Large intestine (tissue), 3 donors: ENCODE data around the gene RNF126. TPM values are rescaled to one million over a fixed set of nuclear protein-coding genes. Genes with fewer than 3 reads are reported as not detected.
"Not testable (repeated sequence)": the region's sequence is repeated elsewhere in the genome, so short reads cannot be mapped to it uniquely, and the experiment has no call there.

Source experiments
- DNase-seq, 2 donors: peaks; one replicate each; pipeline versions ENCODE4 v3.0.0 to v3.0.0-alpha.2; 2013
- H3K27ac ChIP-seq: one replicate; pipeline ENCODE4 v1.5.1; 2013; ENCODE audit warnings: low read length
- H3K27me3 ChIP-seq: 2 replicates; pipeline ENCODE4 v1.6.1; 2013; ENCODE audit warnings: low read length; ENCODE audit not compliant: control insufficient read depth, insufficient read depth
- H3K36me3 ChIP-seq: 2 replicates; pipeline ENCODE4 v1.6.1; 2013; ENCODE audit warnings: low read length; ENCODE audit not compliant: control insufficient read depth, insufficient read depth
- H3K4me1 ChIP-seq: one replicate; pipeline ENCODE4 v1.6.1; 2013; ENCODE audit warnings: low read length; ENCODE audit not compliant: control insufficient read depth, insufficient read depth
- H3K4me3 ChIP-seq: one replicate; pipeline ENCODE4 v1.5.1; 2013; ENCODE audit warnings: low read length
- H3K9me3 ChIP-seq: one replicate; pipeline ENCODE4 v1.6.1; 2013; ENCODE audit warnings: mild to moderate bottlenecking, low read depth, low read length, moderate library complexity; ENCODE audit not compliant: control insufficient read depth
- WGBS: methylation state at CpG from one replicate; pipeline ENCODE4 v1.1.5; 2013; ENCODE audit warnings: low lambda C conversion rate; ENCODE audit not compliant: insufficient coverage; 5-methylcytosine and 5-hydroxymethylcytosine counted together
- polyA plus RNA-seq: library from polyadenylated mRNA; unstranded; fragments of 120-200 nt; gene quantifications from one replicate; pipeline ENCODE4 v1.2.1, GENCODE V29; 2013

The RNF126 gene
- polyA plus RNA-seq, 1 donor, result 41.4 TPM

DNA sequence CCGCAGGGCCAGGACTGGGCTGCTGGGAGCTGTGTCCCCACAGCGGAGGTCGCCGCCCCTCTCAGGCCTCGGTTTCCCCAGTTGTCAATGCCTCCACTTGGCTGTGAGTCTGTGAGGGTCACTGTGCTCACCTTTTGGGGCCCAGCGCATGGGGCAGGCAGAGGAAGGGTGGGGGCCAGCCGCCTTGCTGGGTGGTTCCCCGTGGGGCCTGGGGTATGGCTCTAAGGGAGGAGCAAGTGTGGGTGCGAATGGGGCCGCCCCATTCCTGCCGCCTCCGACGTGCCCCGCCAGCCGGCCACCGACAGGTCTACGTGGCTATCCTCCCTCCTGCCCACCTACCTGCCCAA lies 24.1 kb downstream of the RNF126 start:
- no peak for DNase-seq
- Histone ChIP-seq H3K4me1 (peaks cover 17% of the 10 kb centered on the region), H3K27ac (no peak overlapping the region), H3K9me3 (peaks cover 13% of the 10 kb centered on the region), H3K27me3 (peaks cover 14% of the 10 kb centered on the region), H3K36me3 (peaks cover under 1% of the 10 kb centered on the region), H3K4me3 (no peak overlapping the region)
- no CpG with 5 or more reads among the region's 17 CpGs for WGBS

DNA sequence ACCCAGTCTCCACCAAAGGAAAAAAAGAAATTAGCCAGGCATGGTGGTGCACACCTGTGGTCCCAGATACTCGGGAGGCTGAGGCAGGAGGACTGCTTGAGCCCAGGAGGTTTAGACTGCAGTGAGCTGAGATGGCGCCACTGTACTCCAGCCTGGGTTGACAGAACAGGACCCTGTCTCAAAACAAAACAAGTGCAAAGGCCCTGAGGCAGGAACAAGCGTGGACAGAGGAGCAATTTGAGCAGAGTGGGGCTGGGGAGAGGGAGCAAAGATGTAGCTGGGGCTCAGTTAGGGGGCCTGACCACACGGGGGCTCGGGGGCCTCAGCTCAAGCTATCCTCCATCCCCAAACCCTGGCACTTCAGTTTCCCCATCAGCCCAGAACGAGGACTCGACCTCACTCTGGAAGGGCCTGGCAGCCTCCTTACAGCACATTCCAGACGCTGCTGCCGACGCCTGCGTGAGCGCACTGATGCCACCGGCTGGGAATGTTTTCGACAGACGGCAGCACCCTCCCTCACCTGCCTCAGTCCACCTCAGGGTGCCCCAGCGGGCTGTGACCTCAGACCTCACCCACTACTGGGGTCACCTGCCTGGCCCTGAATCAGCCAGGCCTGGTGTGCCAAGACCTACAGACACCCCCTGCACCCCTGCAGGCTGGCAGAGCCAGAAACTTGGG lies 27.9 kb downstream of the RNF126 start:
- Histone ChIP-seq H3K4me1 (peaks cover 29% of the 10 kb centered on the region), H3K9me3 (peaks cover 6% of the 10 kb centered on the region)

DNA sequence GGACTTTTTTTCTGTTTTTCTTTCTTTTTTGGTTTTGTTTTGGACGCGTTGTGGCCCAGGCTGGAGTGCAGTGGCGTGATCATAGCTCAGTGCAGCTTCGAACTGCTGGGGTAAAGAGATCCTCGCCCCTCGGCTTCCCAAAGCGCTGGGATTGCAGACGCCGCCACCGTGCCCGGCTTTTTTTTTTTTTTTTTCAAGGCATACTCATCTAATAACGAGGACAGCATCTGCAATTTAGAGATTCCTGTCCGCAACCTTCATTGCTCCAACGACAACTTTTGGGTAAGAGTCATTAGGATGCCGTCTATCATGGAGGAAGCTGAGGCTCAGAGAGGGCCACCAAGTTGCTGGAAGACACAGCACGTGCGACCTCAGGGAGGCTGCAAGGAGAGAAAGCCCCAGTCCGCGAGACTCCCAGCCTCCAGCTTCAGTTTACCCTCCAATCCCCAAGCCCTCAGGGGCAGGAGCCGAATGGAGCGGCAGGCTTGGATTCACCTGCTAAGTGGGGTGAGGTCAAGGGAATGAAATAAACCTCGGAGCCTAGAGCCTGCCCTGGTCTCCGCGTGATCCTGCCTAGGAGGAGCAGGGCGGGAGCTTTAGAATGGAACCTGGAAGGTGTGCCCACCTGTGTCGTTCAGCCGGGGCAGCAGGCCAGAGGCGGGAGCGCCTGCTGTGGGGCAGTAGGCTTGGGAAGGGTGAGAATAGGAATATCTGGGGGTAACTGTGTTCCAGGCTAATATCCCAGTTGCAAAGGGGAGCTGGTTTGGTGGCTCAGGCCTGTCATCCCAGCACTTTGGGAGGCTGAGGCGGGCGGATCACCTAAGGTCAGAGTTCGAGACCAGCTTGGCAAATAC lies 29.0 kb downstream of the RNF126 start:
- Histone ChIP-seq H3K36me3 (peaks cover 16% of the 10 kb centered on the region), H3K27me3 (peaks cover 12% of the 10 kb centered on the region), H3K4me1 (peaks cover 25% of the 10 kb centered on the region), H3K27ac (no peak overlapping the region), H3K9me3 (peaks cover 4% of the 10 kb centered on the region), H3K4me3 (peak overlapping the region; percentile 78)
- no CpG with 5 or more reads among the region's 32 CpGs for WGBS
- DNase-seq, result no peak

More for the DNA sequence above, 27.9 kb downstream of the RNF126 start:
- no CpG with 5 or more reads among the region's 16 CpGs for WGBS
- Histone ChIP-seq H3K27ac (no peak overlapping the region), H3K27me3 (peaks cover 14% of the 10 kb centered on the region), H3K36me3 (peaks cover 9% of the 10 kb centered on the region), H3K4me3 (no peak overlapping the region)
- no peak for DNase-seq

DNA sequence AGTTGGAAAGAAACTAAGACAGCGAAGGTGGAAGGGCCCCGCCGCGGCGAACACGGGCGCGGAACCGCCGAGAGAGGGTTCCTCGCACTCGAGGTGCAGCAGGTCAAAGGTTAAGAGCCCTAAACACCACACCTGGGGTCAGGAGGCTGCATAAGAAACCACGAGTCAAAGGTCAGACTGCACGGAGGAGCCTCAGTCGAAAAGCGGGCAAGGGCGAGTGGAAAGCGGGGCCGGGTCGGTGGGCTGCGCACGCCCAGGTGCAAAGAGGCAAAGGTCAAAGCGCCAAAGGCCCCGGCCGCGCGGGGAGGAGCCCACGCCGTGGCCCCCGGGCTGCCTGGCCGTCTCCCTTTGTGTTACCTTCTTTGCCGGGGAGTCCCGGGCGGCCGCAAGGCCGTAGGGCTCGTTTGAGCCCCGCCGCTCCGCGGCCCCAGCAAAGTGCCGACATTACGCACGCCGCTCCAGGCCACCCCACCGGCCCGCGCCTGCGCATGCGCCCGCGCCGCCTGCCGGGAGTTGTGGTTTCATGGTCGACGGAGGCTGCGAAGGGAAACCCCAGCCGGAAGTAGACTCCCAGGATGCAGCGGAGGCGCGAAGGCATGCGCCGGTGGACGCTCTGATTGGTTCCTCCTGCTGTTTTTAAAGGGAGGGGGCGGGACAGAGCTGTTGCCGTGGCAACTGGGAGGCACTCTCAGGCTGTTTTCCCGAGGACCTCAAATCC lies 29.8 kb downstream of the RNF126 start, which contains the start of gene POLRMT:
Gene POLRMT (minus strand): TSS at position 470 of the 718 bp plus-strand sequence. CDS start 25 bp downstream, at position 445.
- no CpG with 5 or more reads among the region's 67 CpGs for WGBS
- peak within 1 kb of the TSS; percentile 99 for H3K4me3 ChIP-seq
- peaks cover 17% of the 10 kb centered on the region for H3K4me1 ChIP-seq

DNA sequence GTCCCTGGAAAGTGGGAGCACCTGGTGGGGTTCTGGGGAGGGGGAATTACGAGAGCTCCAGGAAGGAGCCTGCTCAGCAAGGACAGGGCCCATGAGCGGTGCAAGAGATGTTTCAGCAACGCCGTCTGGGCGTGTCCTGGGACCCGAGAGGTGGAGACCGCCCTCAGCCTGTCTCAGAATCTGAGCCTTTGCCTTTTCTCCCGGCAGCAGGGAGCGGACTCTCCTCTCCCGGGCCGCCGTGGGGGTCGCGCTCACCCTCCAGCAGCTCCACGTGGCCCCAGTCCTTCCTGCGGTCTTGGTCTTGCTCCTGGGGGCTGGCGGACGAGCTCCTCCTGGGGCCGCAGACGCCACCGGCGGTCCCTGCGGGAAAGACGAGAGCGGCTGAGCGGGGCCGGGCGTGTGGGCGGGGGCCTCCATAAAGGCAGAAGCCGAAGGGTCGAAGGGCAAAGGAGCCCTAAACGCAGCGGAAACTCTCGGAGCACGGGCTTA lies 30.4 kb downstream of the RNF126 start:
- peak overlapping the region; percentile 96 for H3K27ac ChIP-seq
- H3K36me3 ChIP-seq, result peaks cover 29% of the 10 kb centered on the region
- peak; percentile 40 to 80 for DNase-seq
- H3K4me1 ChIP-seq, result peaks cover 17% of the 10 kb centered on the region
- H3K4me3 ChIP-seq, result peak overlapping the region; percentile 99
- peaks cover 2% of the 10 kb centered on the region for H3K27me3 ChIP-seq
- H3K9me3 ChIP-seq, result peaks cover 3% of the 10 kb centered on the region
- no CpG with 5 or more reads among the region's 35 CpGs for WGBS

More for the DNA sequence above, 29.8 kb downstream of the RNF126 start, which contains the start of gene POLRMT:
- peak within 1 kb of the TSS; percentile 96 for H3K27ac ChIP-seq
- peaks cover 4% of the 10 kb centered on the region for H3K27me3 ChIP-seq
- H3K36me3 ChIP-seq, result peaks cover 24% of the 10 kb centered on the region
- peak; percentile 98 to 99 for DNase-seq
- H3K9me3 ChIP-seq, result peaks cover 3% of the 10 kb centered on the region

DNA sequence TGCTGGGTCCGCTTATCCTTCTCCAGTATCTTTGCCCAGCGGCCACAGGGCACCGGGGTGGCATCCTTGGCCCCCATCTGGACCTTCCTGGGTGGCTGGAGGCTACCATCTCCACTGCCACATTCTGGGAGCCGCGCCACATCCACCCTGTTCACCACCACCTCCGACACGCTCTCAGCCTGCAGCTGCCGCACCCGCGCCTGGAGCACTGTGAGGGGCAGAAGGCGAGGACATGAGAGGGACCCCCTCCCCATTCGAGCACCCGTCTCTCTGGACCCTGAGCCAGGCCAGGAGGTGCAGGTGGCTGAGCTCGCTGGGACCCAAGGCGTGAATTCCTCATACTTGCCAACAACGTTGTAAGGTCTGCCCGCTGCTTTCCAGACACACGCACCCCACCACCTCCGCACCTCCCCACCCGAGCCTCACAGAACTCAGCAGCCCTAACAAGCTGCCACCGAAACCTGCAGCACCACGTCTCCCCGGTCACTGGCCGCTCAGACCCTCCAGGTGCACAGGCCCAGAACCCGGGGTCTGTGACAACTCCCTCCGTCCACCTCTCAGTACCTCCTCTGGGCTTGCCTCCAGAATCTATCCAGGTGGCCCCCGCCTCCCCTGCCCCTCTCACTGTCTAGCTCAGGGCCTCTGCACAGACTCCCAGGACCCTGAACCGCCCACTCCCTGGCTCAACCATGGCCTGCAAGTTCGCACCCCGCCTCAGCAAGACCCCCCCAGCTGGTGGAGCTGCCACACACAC lies 32.9 kb downstream of the RNF126 start:
- Histone ChIP-seq H3K27me3 (no peaks in the 10 kb centered on the region), H3K4me1 (peaks cover 17% of the 10 kb centered on the region), H3K9me3 (peaks cover 3% of the 10 kb centered on the region), H3K4me3 (no peak overlapping the region), H3K27ac (no peak overlapping the region), H3K36me3 (peaks cover 31% of the 10 kb centered on the region)
- no CpG with 5 or more reads among the region's 30 CpGs for WGBS
- DNase-seq, result no peak

DNA sequence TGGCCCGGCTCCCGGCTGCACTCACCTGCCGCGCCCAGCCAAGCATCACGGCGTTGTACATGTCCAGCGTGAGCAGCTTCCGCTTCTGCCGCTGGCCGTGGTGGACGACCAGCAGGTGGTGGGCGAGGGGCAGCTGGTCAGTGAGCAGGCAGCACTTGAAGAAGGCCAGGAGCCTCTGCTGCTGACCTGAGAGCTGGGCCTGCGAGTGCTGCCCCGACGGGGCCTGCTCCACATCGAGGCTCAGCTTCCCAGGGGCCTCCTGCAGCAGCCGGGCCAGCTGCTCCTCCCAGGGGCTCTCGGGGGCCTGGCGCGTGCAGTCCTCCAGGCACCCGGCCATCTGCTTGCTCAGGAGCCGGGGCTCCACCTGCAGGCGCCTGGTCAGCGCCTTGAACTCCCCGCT lies 33.5 kb downstream of the RNF126 start:
- H3K4me3 ChIP-seq, H3K27me3 ChIP-seq, H3K27ac ChIP-seq, H3K9me3 ChIP-seq, DNase-seq: not testable (repeated sequence)
- Histone ChIP-seq H3K36me3 (peaks cover 37% of the 10 kb centered on the region), H3K4me1 (peaks cover 17% of the 10 kb centered on the region)
- WGBS, result no CpG with 5 or more reads among the region's 25 CpGs

DNA sequence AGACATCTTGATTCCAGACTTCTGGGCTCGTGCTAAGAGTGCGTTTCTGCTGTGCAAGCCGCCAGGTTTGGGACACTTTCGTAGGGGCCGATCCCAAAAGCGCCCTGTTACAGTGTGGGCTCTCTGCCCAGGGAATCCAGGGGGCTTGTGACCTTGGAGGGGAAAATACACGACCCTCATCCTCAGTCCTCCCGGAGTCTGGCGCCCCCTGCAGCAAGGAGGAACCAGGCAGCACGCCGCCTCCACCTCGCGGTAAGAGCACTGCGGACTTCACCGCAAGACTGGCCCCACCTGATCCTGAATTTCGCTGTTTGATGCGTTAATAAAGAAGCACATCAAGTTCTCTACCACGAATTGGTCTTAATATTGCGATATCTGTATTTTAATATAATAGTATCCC lies 34.8 kb downstream of the RNF126 start:
- Histone ChIP-seq H3K27me3 (no peaks in the 10 kb centered on the region), H3K4me3 (no peak overlapping the region), H3K36me3 (peaks cover 49% of the 10 kb centered on the region), H3K9me3 (peaks cover 3% of the 10 kb centered on the region), H3K4me1 (peaks cover 12% of the 10 kb centered on the region), H3K27ac (no peak overlapping the region)
- no peak for DNase-seq
- WGBS, result 100% methylated on average over 1 of the region's 19 CpGs

DNA sequence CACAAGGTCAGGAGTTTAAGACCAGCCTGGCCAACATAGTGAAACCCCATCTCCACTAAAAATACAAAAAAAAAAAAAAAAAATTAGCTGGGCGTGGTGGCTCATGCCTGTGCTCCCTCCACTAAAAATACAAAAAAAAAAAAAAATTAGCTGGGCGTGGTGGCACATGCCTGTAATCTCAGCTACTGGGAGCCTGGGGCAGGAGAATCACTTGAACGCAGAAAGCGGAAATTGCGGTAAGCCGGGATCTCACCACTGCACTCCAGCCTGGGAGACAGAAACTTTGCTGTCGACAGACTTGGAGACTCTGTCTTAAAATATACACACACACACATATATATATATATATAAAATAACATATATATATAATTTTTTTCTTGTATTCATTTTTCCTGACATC lies 36.4 kb downstream of the RNF126 start:
- not testable (repeated sequence) for H3K4me3 ChIP-seq, DNase-seq, H3K27ac ChIP-seq, H3K4me1 ChIP-seq, H3K27me3 ChIP-seq, H3K9me3 ChIP-seq
- WGBS, result no CpG with 5 or more reads among the region's 7 CpGs
- H3K36me3 ChIP-seq, result peaks cover 57% of the 10 kb centered on the region
